Left forelimb (tissue), 1 donor: ENCODE data around the gene FRG1.
"Not testable (repeated sequence)": the region's sequence is repeated elsewhere in the genome, so short reads cannot be mapped to it uniquely, and the experiment has no call there.

ENCODE experiments used
- DNase-seq: peaks from one replicate; pipeline ENCODE4 v3.0.0-alpha.2; 2018; ENCODE audit warnings: low spot score

FRG1 gene

DNA sequence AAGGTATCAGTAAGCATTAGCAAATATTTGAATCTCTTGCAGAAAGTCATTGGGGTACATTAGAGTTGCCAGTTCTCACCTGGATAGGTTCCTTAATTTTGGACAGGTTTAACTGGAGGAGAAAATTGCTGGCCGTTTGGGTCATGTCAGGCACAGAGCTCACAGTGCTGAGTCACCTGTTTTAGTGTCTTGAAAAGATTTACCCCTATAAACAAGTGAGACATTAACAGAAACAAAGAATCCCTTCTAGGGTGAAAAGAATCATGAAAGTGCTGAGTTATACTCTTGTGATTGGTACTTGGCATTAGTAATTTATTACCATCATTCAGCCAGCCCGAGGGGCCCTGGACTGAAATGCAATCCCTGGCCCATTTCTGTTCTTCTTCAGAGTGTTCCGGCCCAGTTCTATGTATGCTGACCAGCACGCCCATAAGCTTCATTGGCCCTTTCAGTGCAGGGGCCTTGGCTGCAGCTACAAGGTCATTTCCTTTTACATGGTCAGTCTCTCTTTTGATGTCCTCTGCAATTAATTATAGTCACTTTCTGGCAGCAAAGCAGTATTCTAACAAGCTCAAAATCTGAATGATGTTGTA, 45.1 kb downstream of the FRG1 start:
- DNase-seq, result not testable (repeated sequence)

DNA sequence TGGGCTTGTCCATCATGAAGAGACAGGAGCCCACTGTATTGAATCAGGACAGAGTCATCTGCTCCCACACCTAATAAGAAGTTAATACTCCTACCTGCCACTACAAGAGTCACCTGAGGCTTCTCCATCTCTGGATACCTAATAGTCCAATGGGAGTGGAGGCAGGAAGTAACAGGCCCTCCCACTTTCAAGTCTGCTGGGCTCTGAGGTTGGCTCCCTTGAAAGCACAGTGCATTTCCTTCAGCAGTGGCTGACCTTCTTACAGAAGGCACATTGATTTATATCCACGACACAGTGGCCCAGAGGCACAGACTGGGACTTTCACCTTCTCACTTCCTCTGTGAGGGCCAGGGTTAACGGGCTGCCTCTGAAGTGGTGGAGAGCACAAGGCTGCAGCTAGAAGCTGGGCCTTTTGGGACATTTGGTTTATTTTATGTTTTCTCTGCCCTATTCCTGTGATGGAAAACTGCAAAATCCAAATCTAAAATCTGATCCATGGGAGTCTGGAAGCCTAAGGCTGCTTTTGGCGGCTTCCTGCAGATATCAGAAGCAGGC, 48.3 kb downstream of the FRG1 start:
- no peak for DNase-seq

DNA sequence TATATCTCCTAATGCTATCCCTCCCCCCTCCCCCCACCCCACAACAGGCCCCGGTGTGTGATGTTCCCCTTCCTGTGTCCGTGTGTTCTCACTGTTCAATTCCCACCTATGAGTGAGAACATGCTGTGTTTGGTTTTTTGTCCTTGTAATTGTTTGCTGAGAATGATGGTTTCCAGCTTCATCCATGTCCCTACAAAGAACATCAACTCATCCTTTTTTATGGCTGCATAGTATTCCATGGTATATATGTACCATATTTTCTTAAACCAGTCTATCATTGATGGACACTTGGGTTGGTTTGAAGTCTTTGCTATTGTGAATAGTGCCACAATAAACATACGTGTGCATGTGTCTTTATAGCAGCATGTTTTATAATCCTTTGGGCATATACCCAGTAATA, 49.3 kb downstream of the FRG1 start:
- not testable (repeated sequence) for DNase-seq
